Heart left ventricle (tissue), 13 donors: Measurements from ENCODE around the gene TEDDM1.

ENCODE experiments used
- POLR2A ChIP-seq, 2 donors: fragments of 450-650 bp; IDR thresholded peaks; one replicate each; pipeline ENCODE4 v1.6.1; 2017; ENCODE audit warnings: antibody characterized with exemption in 2 of 2, mild to moderate bottlenecking in 2 of 2, moderate library complexity in 2 of 2
- TF ChIP-seq, protein P1 (sequence below), 12 donors: fragments of 200-600 bp; sonication (generic) in 4 of 12; IDR thresholded peaks; one replicate each; pipeline versions ENCODE4 v1.5.0 to v1.8.0; 2018 to 2022; ENCODE audit warnings: antibody characterized with exemption in 12 of 12, mild to moderate bottlenecking in 5 of 12
- donor health status: ischemic (EF 13 %, LVEDD 7.1; RV severe dilation, severe dysfunction).
- donor health status: DM: no; HTN: yes; CAD: no.
- donor health status: DM: no; HTN: no; CAD: no.
- donor health status: ischemic (EF 25% LVEDD 6.9; RV normal size, moderate dysfunction).
- donor health status: ischemic (EF 25% LVEDD 5.7; RV mildly dilated, moderate dysfunction).
- donor health status: ischemic (EF 35%, LVEDD 5.7; RV mildly dilated, moderate dysfunction).
- donor health status: nonischemic (EF 11% LVEDD 7.7; RV severe dilation, severe dysfunction).
- donor health status: DM: yes; HTN: yes; CAD: no.
- donor health status: PGD.
- donor health status: ischemic (EF 29% LVEDD 5.4; RV normal size, mild dysfunction).
- donor health status: nonischemic (EF 23%, LVEDD 6.1; RV moderate dilation, normal function).

DNA sequence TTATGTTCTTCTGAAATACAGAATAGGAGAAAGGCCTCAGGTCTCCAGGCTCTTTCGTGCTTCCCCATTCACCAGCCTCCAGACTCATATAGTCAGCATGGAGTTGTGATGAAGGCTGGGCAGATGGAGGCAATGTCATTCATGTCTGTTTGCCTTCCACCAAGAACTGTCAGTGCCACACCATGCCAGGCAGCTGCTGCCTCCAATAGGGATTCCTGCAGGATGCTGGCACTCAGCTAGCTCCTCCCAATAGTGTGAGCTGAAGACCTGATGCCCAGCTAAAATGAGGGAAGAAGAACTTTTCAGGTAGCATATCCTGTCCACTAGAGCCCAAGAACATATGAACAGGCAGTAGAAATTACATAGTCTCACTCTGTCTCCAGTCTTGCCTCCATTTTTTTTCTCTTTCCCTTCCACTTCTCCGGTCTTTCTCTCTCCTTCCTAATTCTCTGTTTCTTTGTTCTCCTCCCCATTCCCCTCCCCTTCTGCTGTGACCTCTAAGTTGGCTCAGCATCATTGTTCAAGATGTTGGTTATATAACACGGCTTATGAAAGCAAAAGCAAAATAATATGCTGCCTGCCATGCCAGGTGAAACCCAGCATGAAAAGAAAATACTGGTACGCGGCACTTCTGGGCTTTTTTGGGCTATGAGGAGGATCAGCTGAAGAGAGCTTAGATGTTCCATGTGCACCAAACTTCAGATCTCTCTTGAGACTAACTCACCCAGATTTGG, 26.2 kb downstream of the TEDDM1 start:
- TF ChIP-seq, protein P1, sequence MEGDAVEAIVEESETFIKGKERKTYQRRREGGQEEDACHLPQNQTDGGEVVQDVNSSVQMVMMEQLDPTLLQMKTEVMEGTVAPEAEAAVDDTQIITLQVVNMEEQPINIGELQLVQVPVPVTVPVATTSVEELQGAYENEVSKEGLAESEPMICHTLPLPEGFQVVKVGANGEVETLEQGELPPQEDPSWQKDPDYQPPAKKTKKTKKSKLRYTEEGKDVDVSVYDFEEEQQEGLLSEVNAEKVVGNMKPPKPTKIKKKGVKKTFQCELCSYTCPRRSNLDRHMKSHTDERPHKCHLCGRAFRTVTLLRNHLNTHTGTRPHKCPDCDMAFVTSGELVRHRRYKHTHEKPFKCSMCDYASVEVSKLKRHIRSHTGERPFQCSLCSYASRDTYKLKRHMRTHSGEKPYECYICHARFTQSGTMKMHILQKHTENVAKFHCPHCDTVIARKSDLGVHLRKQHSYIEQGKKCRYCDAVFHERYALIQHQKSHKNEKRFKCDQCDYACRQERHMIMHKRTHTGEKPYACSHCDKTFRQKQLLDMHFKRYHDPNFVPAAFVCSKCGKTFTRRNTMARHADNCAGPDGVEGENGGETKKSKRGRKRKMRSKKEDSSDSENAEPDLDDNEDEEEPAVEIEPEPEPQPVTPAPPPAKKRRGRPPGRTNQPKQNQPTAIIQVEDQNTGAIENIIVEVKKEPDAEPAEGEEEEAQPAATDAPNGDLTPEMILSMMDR (IDR thresholded peaks at IDR 0.05) = no peak
- TF ChIP-seq POLR2A (IDR thresholded peaks at IDR 0.05) = no peak
